H54 (cell line): ENCODE results near the gene RBM23.
A peak's percentile ranks its signal among the peaks of the same experiment; 100 is the strongest.
"Not testable (repeated sequence)": the region's sequence is repeated elsewhere in the genome, so short reads cannot be mapped to it uniquely, and the experiment has no call there.

Experiments used
- DNase-seq: peaks from one replicate; pipeline ENCODE4 v3.0.0; 2011; ENCODE audit warnings: low spot score, mixed read lengths; ENCODE audit not compliant: insufficient read length
- FAIRE-seq: peaks from 3 replicates; lab custom pipeline; 2011; peaks lifted over from hg19 to GRCh38; lab: Jason Lieb, UNC
- POLR2A ChIP-seq: IDR thresholded peaks from 2 replicates; pipeline ENCODE4 v1.6.1; 2011; ENCODE audit warnings: low read depth, mild to moderate bottlenecking, low read length

Gene RBM23

DNA sequence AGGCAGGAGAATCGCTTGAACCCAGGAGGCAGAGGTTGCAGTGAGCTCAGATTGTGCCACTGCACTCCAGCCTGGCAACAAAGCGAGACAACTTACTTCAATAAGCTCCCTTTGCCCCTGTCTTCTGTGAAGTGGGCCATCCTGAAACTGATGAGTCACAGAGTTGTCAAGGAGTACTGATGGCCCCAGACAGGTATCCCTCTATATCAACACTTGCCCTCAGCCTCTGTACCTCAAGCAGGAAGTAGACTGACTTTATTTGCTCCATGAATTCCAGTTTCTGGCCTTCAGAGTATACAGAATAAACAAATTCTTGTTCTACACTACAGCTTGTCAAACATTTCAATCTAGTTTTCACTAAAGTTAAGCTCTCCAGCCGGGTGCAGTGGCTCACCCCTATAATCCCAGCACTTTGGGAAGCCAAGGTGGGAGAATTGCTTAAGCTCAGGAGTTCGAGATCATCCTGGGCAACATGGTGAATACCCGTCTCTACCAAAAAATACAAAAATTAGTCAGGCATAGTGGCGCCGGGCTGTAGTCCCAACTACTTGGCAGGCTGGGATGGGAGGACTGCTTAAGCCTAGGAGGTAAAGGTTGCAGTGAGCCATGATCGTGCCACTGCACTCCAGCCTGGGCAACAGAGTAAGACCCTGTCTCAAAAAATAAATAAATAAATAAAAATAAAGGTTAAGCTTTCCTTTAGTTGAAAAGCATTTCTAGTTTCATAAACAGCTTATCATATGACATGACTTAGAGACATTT lies 63.8 kb downstream of the RBM23 start:
- TF ChIP-seq POLR2A: no peak
- DNase-seq (no peak), FAIRE-seq (no peak)

DNA sequence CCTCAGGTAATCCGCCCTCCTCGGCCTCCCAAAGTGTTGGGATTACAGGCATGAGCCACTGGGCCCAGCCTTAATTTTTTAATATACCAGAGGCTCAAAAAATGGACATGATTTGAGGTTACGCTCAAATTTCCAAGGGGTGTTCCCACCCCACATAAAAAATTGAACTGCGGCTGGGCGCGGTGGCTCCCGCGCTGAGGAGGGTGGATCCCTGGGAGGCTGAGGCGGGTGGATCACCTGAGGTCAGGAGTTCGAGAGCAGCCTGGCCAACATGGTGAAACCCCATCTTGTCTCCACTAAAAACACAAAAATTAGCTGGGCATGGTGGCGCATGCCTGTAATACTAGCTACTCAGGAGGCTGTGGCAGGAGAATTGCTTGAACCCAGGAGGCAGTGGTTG lies 64.7 kb downstream of the RBM23 start:
- not testable (repeated sequence) for DNase-seq, FAIRE-seq

DNA sequence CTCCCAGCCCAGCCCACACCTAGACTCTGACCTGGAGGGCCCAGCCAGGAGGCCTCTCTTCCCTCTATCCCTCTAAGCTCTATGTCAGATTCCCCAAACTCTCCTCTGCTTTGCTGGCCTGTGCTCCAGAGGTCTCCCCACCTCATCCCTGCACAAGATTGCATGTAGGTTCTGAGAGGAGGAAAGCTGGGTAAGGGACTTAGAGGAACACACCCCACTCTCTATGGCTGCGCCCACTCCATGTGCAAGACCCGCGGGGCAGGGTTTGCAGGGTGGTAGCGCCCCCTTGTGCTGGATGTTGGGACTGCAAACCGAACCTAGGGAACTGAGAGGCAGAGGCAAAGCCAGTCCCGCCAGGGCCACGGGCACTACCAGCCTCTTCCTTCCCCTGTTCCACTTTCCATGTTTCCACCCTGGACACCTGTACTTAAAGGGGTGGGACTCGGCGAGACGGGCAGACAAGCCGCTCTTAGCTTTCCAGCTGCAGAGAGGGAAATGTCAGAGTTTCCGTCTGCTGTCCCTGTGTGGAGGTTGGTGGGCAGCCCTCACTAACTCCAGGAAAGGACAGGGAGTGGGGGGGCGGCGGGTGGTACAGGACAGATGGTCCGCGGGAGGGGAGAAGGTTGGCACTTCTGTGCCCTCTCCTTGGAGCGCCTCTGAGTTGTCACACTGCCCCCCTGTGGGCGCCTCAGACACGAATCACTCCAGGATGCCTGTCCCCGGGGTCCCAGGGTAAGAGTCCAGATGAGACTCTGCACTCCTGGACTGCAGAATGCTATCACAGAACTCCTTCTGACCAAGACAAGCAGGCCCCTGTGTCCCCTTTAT lies 65.8 kb downstream of the RBM23 start:
- FAIRE-seq (no peak), DNase-seq (peak; percentile 57)
- no peak for TF ChIP-seq POLR2A

DNA sequence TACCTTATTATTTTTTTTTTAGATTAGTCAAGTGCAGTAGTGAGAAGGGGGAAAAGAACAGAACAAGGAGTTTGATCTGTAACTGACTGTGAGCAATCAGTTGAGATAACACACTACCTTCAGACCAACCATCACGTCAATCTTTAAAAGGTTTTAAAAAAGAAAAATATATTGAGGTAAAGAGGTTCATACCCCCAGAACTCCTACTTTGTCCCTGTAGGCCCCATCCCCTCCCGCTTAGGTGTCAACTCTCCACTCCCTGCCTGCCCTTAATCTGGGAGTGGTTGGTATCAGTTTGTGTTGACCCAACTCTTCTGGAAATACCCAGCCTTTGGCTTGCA lies 66.4 kb downstream of the RBM23 start:
- DNase-seq (no peak), FAIRE-seq (no peak)
- no peak for TF ChIP-seq POLR2A

DNA sequence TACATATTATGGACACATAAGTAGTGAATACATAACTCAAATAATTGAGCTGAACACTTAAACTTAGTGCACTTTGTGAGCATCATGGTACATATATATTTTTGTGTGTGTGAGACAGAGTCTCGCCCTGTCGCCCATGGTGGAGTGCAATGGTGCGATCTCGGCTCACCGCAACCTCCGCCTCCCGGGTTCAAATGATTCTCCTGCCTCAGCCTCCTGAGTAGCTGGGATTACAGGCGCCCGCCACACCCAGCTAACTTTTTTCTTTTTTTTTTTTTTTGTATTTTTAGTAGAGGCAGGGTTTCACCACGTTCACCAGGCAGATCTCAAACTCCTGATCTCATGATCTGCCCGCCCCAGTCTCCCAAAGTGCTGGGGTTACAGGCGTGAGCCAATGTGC lies 66.8 kb downstream of the RBM23 start:
- not testable (repeated sequence) for FAIRE-seq, DNase-seq

DNA sequence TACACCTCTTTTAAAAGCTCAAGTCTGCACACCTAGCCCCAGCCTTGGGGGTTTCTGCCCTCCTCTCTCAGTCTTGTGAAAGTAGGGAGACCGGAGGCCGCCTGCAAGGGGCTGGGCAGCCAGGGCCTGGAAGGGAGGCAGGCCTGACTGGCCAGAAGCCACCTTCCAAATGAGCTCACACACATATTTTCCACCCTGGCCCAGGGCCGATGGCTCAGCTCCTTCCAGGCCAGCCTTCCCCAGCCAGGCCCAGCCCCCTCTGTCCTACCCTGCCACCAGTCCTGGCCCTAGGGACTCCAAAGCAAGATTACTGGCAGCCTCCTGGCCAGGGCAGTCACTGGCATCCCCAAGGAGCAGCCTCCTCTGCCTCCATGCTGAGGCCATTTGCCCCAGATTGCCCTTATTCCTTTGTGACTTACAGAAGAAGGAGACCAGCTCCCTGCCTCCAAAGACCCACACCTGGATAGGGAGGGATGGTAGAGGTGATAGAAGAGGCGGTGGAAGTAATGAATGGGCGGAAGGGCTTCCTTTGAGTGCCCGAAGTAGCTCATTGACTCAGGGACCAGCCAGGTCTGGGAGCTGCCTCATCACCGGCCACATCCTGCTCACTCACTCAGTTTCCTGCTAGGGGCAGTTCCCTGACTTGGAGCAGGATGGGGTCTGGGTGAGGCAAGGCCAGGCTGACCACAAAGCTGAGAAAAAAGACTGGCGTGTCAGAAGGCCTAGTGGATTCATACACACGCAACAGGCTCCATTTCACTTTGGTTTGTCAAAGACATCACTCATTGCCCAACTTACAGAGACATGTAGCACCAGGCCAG lies 67.8 kb downstream of the RBM23 start:
- 0 out of 2 replicates have a peak, but pooled peaks have one; percentile 10 for TF ChIP-seq POLR2A
- FAIRE-seq (peak; percentile 60), DNase-seq (peak; percentile 63)

DNA sequence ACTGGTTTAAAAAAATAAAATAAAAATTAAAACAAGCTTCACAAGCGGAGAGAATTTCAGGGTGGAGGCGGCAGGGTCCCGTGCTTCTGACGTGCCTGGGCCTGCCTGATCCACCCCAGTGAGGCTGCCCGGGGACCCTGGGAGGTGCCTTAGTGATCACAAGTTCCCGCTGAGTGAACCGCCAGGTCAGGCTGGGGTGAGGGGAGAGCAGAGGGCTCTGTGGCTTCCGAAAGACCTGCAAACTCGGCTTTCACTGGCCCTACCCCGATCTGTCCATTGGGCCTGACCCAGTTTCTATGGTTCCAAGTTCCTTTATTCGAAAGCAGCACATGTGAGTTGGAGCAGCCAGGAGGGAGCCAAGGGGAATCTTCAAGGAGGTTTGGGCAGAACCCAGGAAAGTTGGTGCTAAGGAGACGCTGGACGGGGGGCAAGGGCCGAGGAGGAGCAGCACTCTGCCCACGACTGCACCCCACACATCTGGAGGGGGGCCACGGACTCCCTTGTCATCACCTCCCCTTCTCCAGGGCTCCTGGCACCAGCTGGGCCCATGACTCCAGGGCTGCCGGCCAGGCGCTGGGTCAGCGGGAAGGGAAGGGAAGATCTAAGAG lies 69.6 kb downstream of the RBM23 start:
- no peak for TF ChIP-seq POLR2A
- no peak for DNase-seq
- no peak for FAIRE-seq

DNA sequence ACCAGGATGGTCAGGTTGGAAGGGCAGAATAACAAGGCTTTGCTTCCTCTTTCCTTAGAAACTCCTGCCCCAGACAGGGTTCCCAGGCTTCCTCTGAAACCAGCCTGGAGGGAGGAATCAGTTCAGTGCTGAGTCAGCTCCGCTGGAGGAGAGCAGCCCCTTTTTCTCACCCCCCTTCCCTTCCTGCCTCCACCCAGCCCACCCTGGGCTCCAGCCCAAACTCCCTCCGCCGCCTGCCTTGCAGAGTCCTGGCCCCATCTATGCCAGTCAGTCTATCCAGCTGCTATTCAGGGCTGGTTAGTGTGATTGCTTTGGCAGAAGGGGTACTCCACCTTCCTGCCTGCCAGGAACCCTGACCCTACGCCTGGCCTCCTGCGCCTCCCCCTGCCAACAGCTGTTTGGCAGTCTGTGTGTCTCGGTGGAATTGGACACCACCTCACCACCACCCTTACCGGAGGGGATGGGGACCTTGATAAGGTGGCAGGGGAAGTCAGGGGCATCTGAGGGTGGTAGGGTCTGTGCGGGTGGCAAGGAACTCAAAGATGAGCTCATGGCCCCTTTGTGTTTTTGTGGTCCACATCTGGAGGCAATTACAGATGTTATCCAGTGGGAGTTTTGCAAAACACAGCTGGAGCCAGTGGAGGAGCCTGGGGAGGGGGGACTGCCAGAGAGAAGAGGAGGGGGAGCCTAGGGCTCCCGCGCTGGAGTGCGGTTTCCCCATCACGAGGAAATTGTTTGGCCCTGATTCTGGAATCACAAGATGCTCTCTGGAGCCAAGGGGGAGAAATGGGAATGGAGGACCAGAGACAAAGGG lies 70.4 kb downstream of the RBM23 start:
- TF ChIP-seq POLR2A: no peak
- FAIRE-seq: no peak
- DNase-seq: no peak

DNA sequence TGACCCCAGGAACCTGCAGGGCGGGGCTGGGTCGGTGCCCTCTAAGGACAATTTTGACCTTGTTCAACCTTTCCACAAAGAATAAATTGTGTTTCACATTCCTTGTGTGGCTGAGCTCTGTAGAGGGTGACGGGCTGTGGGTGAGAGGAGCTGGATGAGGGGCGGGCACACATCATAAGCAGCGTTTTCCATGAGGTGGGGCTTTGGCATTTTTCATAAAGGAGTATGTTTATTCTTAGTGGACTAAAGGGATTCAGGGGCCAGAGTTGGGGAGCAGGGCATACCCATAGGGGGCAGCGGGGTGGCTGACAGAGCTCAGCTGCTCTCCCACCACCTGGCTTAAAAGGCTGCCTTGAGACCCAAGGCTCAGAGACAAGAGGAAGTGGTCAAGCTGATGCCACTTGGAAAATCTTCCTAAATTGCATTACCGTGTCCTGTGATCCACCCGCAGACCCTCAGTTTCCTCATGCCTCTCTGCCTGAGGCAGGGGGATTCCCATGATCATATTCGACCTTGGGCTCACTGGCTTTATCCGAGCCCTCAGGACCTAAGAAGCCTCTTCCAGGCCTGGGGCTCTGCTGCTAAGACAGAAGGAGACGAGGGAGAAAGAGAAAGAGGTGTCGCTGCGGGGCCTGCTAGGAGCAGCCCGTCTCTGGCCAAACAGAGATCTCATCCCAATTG lies 71.1 kb downstream of the RBM23 start:
- DNase-seq (no peak), FAIRE-seq (no peak)
- TF ChIP-seq POLR2A: no peak

DNA sequence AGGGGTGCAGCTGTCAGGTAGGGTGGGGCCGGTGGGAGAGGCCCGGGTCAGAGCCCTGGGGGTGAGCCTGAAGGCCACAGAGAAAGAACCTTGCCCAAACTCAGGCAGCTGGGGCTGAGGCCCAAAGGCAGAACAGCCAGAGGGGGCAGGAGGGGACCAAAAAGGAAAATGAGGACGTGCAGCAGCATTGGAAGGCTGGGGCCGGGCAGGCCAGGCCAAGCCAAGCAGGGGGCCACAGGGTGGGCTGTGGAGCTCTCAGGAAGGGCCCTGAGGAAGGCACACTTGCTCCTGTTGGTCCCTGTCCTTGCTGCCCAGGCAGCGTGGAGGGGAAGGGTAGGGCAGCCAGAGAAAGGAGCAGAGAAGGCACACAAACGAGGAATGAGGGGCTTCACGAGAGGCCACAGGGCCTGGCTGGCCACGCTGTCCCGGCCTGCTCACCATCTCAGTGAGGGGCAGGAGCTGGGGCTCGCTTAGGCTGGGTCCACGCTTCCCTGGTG lies 72.1 kb downstream of the RBM23 start:
- DNase-seq (no peak), FAIRE-seq (no peak)
- TF ChIP-seq POLR2A: no peak

DNA sequence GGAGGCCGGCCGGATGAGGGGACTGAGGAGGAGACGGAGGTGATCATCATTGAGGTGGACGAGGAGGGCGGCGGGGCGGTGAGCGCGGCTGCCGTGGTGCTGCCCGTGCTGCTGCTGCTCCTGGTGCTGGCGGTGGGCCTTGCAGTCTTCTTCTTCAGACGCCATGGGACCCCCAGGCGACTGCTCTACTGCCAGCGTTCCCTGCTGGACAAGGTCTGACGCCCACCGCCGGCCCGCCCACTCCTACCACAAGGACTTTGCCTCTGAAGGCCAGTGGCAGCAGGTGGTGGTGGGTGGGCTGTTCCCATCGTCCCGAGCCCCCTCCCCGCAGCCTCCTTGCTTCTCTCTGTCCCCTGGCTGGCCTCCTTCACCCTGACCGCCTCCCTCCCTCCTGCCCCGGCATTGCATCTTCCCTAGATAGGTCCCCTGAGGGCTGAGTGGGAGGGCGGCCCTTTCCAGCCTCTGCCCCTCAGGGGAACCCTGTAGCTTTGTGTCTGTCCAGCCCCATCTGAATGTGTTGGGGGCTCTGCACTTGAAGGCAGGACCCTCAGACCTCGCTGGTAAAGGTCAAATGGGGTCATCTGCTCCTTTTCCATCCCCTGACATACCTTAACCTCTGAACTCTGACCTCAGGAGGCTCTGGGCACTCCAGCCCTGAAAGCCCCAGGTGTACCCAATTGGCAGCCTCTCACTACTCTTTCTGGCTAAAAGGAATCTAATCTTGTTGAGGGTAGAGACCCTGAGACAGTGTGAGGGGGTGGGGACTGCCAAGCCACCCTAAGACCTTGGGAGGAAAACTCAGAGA lies 72.9 kb downstream of the RBM23 start:
- no peak for DNase-seq
- no peak for FAIRE-seq
- no peak for TF ChIP-seq POLR2A

DNA sequence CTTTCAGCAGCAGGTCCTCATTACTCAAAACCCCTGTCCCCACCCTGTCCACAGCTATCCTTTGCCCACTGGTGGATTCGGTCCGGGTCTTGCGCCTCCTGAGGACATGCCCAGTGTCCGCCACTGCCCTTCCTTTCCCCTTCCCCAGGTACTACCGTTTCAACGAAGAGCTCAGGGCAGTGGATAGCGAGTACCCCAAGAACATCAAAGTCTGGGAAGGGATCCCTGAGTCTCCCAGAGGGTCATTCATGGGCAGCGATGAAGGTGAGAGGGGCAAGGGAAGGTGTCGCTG lies 73.9 kb downstream of the RBM23 start:
- FAIRE-seq (no peak), DNase-seq (no peak)
- TF ChIP-seq POLR2A: no peak
